ENCODE results near the gene P3H4.

- TF ChIP-seq CTCF (IDR thresholded peaks at IDR 0.05) (no peak), POLR2A (IDR thresholded peaks at IDR 0.05) (no peak)
Measured at GRCh38 chr17:41785091-41785858, 26.5 kb downstream of the P3H4 start.
